HG03045 (cell line): ENCODE measurements around the gene ETV4.
"Not testable (repeated sequence)": the region's sequence is repeated elsewhere in the genome, so short reads cannot be mapped to it uniquely, and the experiment has no call there.

Experiments used
- ATAC-seq: cut with Tn5 transposase; IDR thresholded peaks from one replicate; pipeline ENCODE4 v1.9.1; 2021; ENCODE audit warnings: mild to moderate bottlenecking, moderate library complexity; ENCODE audit not compliant: unreplicated experiment

Gene ETV4

GRCh38 chr17:43517615-43518386 lies 28.3 kb downstream of the ETV4 start:
- no peak for ATAC-seq

- no peak for ATAC-seq
Observed at GRCh38 chr17:43517161-43517560, 29.0 kb downstream of the ETV4 start.

- no peak for ATAC-seq
Observed at GRCh38 chr17:43515656-43516055, 30.5 kb downstream of the ETV4 start.

- not testable (repeated sequence) for ATAC-seq
Observed at GRCh38 chr17:43511199-43511598, 34.9 kb downstream of the ETV4 start.

- not testable (repeated sequence) for ATAC-seq
Observed at GRCh38 chr17:43509440-43509839, 36.7 kb downstream of the ETV4 start.

GRCh38 chr17:43490621-43491020 lies 55.5 kb downstream of the ETV4 start:
- no peak for ATAC-seq

GRCh38 chr17:43483674-43484551 lies 62.2 kb downstream of the ETV4 start, which contains the start of gene DHX8:
Gene DHX8, plus strand, starts transcription at chr17:43483975. Its CDS starts 63 bp downstream, at chr17:43484038.
- ATAC-seq: peak; percentile 92

GRCh38 chr17:43482103-43483012 lies 63.8 kb downstream of the ETV4 start:
- no peak for ATAC-seq

- ATAC-seq: no peak
Observed at GRCh38 chr17:43479948-43480347, 66.2 kb downstream of the ETV4 start.
